C4-2B (cell line): ENCODE data around the gene MAP4K3.

Experiments
- H3K27ac ChIP-seq: fragments of 450-650 bp; 2 replicates; pipeline ENCODE4 v1.5.1; 2017
- CTCF ChIP-seq: fragments of 450-650 bp; conservative IDR thresholded peaks from 2 replicates; pipeline ENCODE4 v1.5.1; 2017; ENCODE audit warnings: mild to moderate bottlenecking
- ZFX ChIP-seq: fragments of 450-650 bp; IDR thresholded peaks from 2 replicates; pipeline ENCODE4 v1.6.1; 2017

The MAP4K3 gene

GRCh38 chr2:39418491-39418890 is 18.6 kb downstream of the MAP4K3 start:
- H3K27ac ChIP-seq, result no peak overlapping the region
- TF ChIP-seq CTCF (no peak), ZFX (no peak)

GRCh38 chr2:39416140-39416539 is 20.9 kb downstream of the MAP4K3 start:
- no peak overlapping the region for H3K27ac ChIP-seq
- TF ChIP-seq CTCF (no peak), ZFX (no peak)

GRCh38 chr2:39413063-39413737 is 23.9 kb downstream of the MAP4K3 start:
- no peak overlapping the region for H3K27ac ChIP-seq
- no peak for TF ChIP-seq ZFX
- TF ChIP-seq CTCF, result no peak

GRCh38 chr2:39411181-39411944 is 25.7 kb downstream of the MAP4K3 start:
- no peak overlapping the region for H3K27ac ChIP-seq
- TF ChIP-seq CTCF (no peak), ZFX (no peak)

GRCh38 chr2:39409697-39410389 is 27.2 kb downstream of the MAP4K3 start:
- H3K27ac ChIP-seq, result no peak overlapping the region

GRCh38 chr2:39408351-39409136 is 28.5 kb downstream of the MAP4K3 start:
- TF ChIP-seq ZFX (no peak), CTCF (no peak)
- H3K27ac ChIP-seq, result no peak overlapping the region

More at GRCh38 chr2:39409697-39410389, 27.2 kb downstream of the MAP4K3 start:
- TF ChIP-seq ZFX (no peak), CTCF (no peak)
